Activated CD4-positive, alpha-beta T cell treated with anti-CD3 and anti-CD28 coated beads, Interleukin-2, amount 50 U/mL, for 48 hours (primary cell): ENCODE measurements around the gene MGST2.
"Not testable (repeated sequence)": the region's sequence is repeated elsewhere in the genome, so short reads cannot be mapped to it uniquely, and the experiment has no call there.

Experiments
- DNase-seq, 2 experiments: peaks; one replicate each; pipeline ENCODE4 v3.0.0-alpha.2; 2020

MGST2 gene

DNA sequence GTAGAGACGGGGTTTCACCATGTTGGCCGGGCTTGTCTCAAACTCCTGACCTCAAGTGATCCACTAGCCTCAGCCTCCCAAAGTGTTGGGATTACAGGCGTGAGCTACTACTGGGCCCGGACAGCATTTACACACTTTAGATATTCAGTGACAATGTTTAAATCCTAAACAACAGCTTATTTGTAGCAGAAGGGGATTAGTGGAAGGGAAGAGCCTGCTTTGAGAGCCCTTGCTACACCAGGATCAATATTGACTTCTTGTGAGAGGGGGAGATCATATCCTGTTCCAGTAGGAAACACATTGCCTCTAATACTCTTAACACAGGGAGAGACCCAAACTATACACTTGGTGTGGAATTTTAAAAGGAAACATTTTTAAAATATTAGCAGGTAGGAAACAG is 7.1 kb downstream of the MGST2 start:
- DNase-seq = no peak

DNA sequence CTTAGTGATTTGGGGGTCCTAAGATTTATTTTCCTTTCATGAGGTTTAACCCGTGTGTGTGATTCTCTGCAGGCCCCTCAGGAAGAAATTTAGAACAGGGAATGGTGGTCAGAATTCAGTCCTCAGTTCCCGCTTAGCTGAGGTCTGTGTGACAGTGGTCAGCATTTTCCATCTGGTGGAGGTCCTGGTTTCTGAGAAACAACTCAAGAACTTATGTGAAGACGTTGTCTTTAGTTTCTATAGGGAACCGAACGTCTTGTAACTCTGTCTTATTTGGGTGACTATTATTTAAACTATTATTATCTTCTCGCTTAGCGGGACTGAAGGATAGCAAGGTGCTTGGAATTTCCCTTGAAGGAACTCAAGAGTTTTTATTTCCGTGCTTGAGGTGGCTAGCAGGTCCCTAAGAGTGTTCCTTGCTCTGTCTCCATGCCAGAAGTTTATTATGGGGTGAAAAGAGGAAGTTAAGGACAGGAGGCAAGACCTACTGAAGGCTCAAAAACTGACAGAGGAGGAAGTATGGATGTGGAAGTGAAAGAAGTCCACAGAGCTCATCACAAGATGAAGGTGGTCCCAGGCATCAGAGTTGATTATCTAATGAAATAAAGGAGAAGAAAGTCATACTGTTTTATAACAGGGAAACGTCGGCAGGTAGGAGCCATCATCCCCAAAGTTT is 9.4 kb downstream of the MGST2 start:
- DNase-seq = no peak

DNA sequence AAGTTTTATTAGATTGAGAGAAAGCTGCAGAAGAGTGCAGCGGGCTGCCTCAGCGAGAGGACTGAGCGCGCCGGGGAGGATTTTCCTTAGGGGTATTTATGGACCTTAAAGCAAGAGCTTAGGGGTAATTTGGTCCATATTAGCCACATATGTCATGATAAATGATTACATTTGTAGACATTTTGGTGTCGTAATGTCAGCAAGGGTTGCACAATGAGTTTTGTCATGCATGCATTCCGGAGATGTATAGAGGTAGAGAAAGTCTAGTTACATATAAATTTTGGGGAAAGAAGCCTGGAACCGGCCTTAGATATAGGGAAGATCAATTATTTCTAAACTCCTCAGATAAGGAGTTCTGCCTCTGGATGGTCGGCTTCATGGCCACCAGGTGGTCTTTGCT is 10.0 kb downstream of the MGST2 start:
- DNase-seq = no peak

DNA sequence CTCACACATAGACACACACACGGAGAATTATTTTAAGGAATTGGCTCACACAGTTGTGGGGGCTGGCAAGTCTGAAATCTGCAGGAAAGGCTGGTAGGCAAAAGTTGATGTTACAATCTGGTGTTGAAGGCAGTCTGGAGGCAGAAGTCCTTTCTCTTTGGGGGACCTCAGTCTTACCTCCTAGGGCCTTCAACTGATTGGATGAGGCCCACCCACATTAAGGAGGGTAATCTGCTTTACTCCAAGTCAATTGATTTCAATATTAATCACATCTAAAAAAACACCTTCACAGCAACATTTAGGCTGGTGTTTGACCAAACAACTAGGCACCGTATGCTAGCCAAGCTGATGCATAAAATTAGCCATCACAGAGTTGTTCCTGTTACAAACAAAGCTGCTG is 10.7 kb downstream of the MGST2 start:
- DNase-seq = no peak

DNA sequence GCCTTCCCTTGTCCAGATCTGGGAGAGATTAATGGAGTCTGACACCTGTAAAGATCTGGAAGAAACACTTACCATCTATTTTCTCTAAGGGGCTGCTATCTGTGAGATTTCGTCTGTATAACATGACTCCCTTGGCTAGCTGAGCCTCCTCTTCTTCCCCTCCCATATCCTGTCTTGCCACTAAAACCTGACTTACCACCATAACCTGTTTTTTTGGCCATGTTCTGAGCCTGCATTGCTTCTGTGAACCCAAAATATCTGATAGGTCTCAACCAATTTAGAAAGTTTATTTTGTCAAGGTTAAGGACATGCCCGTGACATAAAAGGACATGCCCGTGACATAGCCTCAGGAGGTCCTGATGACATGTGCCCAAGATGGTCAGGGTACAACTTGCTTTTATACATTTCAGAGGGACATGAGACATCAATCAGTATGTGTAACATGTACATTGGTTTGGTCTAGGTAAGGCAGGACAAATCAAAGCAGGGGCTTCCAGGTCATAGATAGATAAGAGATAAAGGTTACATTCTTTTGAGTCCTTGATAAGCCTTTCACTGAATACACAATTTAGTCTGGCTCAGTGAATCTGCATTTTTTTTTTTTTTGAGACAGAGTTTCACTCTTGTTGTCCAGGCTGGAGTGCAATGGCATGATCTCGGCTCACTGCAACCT is 11.4 kb downstream of the MGST2 start:
- no peak for DNase-seq

DNA sequence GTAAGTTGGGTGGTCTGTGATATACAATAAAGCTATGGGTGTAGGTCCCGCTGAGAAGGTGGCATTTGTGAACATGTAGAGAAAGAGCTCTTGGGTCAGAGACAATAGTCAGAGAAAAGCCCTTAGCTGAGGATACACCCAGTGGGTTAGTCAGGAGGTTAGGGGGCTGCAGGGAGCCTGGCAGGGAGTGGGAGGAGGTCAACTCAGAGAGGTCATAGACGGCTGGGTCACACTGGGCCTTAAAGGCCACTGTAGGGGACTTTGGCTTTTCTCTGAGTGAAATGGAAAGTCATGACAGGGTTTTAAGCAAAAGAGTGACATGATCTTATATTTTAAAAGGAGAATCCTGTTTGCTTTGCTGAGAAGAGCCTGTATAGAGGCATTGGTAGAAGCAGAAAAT is 16.7 kb downstream of the MGST2 start:
- DNase-seq = no peak

DNA sequence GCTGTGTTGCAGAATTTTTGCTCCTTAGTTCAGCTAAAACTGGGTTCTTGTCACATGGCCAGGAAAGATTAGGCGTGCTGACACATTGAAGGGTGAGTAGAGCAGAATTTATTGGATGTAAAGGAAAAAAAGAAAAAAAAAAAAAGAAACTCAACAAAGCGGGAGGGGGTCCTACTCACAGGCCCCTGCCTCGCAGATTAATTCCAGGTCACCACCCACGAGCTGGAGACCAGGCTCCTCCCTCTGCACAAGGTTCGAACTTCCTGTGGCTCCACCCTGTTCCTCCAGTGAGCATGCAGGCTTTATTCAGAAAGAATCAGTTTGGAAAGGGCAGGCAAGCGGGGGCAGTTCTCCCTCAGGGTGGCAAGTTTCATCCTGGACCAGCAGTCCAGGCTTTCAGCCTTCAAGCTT is 17.1 kb downstream of the MGST2 start:
- DNase-seq = no peak

DNA sequence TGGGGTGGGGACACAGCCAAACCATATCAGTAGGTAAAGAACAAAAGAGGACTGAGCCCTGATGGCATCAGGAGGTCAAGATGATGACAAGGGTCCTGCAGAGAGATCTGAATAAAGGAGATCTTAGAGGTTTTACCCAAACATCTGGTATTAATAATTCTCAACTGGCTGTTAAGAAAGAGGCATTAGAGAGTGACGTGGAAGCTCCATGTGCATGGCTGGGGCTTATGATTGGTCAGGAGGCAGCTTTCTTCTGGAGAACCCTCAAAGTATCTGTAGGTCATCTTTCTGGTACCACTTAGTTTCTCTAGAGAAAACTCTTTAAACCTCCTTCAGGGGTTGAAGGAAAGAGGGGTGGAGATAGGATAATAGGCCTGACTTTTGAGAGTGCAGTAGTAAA is 18.7 kb downstream of the MGST2 start:
- no peak for DNase-seq

DNA sequence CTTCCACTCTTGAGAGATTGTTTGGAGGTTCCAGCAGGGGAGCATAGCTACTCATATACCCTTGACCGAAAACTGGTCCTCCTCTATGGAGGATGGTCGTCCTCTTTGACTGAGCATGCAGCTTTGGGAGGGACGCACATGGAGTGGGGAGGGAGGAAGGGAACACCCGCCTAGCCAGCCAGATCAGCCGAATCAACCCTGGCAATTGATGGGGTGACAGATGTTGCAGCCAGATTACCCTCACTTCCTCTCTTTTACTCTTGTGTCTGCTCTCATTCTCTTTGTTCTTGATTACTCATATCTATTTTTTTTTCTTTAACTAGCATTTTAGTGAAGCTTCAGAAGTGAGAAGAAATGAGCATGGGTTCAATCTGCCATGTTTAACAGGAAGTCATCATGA is 19.6 kb downstream of the MGST2 start:
- no peak for DNase-seq

DNA sequence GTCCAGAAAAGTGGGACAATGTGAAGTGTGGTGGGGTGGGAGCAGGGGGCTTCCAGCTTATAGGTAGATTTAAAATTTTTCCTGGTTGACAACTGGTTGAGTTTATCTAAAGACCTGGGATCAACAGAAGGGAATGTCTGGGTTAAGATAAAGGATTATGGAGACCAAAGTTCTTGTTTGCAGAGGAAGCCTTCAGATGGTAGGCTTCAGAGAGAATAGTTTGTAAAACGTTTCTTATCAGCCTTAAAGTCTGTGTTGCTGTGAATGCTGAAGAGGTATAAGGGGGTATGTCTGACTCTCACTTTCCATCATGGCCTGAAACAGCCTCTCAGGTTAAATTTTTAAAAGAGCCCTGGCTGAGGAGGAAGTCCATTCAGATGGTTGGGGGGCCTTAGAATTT is 20.5 kb downstream of the MGST2 start:
- DNase-seq = no peak

DNA sequence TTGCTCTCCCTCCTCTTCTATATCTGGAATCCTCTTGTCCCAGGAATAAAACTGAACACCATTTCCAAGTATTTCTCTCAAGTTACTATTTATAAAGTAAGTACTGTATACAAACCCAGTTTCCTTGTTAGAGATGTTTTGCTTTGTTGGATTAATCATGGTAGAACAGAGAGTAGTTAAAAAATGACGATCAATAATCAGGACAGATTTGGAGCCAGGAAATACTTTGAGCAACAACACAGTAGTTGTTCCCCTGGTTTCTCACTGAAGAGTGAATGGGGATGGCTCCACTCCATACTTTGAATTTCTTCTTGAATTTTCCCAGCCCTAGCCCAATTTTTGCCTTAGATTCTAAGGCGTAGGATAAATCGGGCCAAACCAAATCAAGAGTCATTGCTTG is 21.4 kb downstream of the MGST2 start:
- DNase-seq = no peak

DNA sequence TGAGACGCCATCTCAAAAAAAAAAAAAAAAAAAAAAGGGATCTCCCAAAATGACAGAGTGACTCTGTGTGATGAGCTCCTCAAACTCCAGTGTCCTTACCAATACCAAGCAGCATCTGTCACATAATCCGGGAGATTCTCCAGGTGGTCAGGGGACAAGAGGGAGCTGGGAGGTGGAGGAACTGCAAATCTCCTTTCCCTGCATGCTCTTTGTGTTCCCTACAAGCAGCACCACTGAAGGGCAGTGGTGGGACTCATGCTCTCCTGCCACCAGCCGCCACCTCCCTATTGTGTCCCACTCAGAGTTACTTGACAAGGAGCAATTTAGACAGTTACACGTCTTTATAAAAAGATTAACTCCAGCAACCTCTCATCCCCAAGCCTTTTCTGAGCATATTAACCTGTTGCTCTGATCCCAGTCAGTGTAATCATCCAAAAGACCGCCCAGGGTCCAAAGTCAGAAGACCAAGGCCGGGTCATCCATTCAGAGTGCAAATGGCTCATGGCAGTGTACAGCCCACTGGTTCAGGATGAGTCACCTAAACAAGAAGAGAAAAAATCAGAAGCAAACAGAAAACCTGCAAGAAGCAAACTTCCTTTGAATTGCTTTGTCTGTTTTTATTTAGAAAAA is 23.6 kb downstream of the MGST2 start:
- DNase-seq = no peak

DNA sequence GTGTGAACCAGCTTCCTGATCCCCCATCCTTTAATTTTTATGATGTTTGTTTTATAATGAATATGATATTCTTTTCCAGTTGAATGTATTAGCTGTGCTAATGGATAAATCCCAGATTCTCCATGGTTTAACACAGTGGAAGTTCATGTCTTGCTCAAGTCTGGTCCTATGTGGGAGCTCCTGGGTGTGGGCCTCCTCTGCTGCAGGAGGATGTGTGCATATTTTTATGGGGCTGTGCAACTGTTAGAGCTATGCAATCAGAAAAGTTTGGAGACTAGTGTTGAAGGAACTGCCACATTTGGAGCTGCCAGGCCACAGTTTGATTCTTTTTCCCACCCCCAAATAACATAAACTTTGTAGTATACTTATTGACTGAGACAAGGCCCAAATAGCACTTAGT is 24.8 kb downstream of the MGST2 start:
- no peak for DNase-seq

DNA sequence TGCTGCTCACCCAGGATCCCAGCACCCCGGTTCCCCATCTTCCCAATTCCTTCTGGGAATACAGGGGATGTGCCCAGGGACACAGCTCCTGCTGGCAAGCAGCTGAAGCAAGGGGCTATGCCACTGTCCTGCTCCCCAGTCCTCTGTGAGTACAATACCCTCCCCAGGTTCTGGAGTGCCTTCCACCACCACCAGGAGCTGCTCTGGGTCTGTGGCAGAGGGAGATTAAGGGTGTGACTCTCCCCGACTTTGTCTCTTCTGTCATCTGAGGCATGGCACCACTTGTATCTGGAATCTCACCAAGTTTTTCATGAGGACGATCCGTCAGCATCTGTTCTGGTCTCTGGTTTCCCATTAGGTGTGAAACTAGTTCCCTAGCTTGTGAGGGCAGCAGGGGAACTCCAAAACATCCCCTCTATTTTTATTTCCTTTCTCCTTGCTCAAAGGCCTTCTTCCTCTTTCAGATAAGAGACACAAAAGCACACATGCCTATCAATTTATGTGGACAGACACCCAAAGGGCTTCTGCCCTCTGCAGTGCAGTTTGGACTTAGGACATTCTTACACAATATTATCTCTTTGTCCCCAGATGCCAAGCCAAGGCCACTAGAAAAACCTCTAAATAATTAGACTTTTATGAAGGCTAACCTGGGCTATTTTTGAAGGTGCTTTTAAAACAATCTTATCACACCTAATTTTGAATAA is 26.8 kb downstream of the MGST2 start:
- DNase-seq = no peak

DNA sequence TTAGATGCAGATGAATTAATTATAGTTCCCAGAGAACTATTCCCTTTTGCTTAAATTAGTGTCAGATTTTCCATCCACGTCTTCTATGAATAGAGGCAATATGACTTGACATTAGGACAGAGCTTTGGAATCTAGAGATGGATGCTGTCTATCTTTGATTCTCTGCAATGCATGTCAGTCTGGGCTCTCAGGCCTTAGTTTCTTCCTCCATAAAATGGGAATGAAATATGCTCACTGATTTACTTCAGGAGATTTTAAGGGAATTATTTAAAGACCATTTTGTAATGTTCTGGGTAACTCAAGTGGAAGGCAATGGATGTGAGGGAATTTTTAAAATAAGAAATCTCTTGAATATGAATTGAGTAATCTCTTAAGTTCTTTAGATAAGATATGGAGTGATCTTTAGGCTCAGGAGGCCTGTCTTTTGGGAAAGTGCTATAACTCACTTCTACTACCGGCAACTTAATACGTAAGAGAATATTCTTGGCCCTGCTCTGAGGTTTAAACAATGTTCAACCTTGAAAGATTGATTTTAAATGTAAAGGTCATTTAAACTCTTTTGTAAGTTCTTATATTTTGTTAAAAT is 29.0 kb downstream of the MGST2 start:
- no peak for DNase-seq

DNA sequence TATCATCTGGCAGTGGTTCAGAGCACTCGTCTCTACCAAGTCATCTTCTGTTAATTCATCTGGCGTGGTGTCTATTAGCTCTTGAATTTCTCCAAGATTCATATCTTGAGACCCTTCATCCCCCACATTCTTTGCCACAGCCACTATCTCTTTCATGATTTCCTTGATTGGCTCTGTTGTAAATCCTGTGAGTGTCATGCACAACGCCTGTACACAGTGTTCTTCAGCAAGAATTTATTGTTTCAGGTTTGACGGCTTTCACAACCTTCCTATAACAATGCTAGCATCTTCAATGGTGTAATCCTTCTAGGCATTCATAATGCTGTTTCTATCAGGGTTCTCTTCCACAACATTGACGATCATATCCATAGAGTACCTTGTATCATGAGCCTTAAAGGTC is 30.9 kb downstream of the MGST2 start:
- no peak for DNase-seq

DNA sequence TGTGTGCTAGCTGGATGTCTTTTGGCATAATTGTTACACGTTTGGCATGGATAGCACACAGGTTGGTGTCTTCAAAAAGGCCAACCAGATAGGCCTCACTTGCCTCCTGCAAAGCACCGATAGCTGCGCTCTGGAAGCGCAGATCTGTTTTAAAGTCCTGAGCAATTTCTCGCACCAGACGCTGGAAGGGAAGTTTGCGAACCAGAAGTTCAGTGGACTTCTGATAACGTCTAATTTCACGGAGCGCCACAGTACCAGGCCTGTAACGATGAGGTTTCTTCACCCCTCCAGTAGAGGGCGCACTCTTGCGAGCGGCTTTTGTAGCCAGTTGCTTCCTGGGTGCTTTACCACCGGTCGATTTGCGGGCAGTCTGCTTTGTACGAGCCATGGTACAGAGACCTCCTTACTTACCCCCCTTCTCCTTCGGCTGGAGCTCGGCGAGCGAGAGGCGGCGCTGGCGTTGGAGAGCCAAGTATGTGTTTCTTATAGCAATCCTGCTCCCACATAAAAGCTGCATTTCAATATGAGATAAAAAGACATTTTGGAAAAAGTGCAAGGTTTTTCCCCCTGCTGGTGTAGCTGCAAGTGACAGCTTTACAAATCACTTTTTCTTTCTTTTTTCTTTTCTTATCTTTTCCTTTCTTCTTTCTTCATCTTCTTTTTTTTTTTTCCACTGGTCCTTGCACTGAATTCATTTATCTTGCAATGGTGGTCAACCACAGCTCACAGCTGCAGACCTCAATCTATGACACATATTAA is 32.7 kb downstream of the MGST2 start:
- not testable (repeated sequence) for DNase-seq

DNA sequence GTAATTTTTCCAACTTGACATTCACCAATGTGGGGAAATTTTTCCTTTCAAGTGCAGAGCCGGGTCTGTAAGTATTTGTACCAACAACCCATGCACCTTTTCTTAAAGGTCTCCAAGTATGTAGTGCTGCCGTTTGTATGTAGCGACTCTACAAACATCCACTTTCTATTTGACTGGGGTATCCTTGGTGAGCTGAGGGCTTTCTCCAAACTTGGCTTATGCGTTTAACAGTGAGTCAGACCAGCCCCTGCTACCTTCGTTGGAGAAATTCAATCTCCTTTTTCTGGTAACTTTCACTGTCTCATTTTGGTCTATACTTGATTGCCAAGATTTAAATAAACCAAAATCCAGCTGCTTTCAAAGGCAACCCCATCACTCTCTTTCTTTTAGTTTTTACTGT is 34.9 kb downstream of the MGST2 start:
- no peak for DNase-seq

DNA sequence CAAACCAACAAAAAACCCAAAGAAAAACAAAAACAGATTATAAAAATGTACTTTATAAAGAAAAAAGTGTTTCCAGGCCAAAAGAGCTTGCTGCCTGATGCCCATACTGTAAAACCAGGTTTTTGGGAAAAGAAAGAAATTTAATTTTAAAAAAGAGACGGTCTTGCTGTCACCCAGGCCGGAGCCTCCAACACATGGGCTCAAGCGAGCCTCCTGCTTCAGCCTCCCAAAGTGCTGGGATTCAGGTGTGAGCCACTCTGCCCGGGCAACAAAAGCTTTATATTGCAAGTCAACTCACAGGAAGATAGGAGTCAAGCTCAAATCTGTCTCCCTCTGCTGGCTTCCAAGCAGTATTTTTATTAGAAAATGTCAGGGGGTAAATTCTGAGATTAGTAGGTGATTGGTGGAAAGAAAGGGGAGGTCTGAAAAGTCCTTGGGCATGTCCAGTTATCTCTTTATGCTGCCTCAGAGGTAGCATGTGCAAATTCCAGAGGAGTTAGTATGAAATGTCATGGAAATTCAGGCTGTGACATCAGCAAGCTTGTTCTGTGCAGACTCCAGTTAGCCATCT is 39.4 kb downstream of the MGST2 start:
- no peak for DNase-seq

DNA sequence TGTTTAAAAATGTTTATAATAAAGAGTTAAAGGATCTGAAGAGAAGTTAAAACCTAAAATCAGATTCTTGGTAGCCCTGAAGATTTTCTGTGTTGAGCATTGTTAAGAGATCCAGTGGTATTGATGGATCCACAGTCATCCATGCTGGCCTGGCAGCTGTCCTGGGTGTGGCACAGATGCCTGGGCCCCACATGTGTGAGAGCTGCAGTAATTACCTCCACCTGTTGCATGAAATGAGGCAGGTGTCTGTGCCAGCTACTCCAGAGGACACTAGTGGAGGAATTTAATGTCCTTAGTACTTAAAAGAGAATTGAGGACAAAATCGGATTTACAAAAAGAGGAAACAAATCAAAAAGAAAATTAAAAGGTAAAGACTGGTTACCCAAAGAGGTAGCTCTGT is 44.0 kb downstream of the MGST2 start:
- DNase-seq = no peak

DNA sequence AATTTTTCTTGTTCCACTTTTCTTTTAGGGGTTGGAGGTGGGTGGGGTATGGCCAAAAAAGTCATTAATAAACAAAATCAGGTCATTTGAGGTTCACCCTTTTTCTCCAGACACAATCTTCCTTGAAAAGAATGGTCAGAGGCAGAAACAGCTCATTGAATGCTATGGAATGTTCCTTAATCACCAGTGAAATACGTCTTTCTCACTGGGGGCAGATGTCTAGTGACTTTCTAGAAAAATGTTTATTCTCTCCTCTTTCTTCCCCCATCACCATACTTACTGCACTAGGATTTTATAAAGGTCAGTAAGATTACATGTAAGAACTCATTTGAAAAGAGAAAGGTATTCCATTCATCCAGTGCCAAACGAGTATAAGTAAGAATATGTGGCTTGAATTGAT is 44.5 kb downstream of the MGST2 start:
- no peak for DNase-seq

DNA sequence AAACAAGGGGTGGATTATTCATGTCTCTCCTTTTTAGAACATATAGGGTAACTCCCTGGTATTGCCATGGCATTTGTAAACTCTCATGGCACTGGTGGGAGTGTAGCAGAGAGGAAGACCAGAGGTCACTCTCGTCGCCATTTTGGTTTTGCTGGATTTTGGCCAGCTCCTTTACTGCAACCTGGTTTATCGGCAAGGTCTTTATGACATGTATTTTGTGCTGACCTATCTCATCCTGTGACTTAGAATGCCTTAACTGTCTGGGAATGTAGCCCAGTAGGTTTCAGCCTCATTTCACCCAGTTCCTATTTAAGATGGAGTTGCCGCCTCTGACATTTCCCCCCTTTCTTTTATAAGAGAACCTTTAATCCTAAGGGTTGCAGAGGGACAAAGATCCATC is 45.8 kb downstream of the MGST2 start:
- no peak for DNase-seq
